Heart right ventricle (tissue), 16 donors: Measurements from ENCODE around the gene LRCH1. TPM values are rescaled to one million over a fixed set of nuclear protein-coding genes. Genes with fewer than 3 reads are reported as not detected.

Source experiments
- ATAC-seq, 8 donors: fragments of 200-7000 bp; cut with Tn5 transposase; one replicate each; pipeline ENCODE4 v1.9.1; 2020; ENCODE audit warnings: mild to moderate bottlenecking in 8 of 8, moderate library complexity in 8 of 8, moderate number of reproducible peaks in 1 of 8
- DNase-seq, 2 donors: peaks; one replicate each; pipeline ENCODE4 v3.0.0-alpha.2; 2020
- H3K27ac ChIP-seq, 10 donors: fragments of 200-600 bp; sonication (generic) in 2 of 10; one replicate each; pipeline versions ENCODE4 v1.5.0 to v1.8.0; 2020 to 2022; ENCODE audit warnings: mild to moderate bottlenecking in 3 of 10
- H3K27me3 ChIP-seq, 7 donors: fragments of 200-600 bp; one replicate each; pipeline ENCODE4 v1.8.0; 2021 to 2022; ENCODE audit warnings: mild to moderate bottlenecking in 2 of 7
- H3K36me3 ChIP-seq, 9 donors: fragments of 200-600 bp; sonication (generic) in 1 of 9; one replicate each; pipeline versions ENCODE4 v1.5.0 to v1.8.0; 2020 to 2022; ENCODE audit warnings: mild to moderate bottlenecking in 2 of 9
- H3K4me1 ChIP-seq, 9 donors: fragments of 200-600 bp; sonication (generic) in 1 of 9; one replicate each; pipeline versions ENCODE4 v1.5.0 to v1.8.0; 2020 to 2022; ENCODE audit warnings: mild to moderate bottlenecking in 4 of 9
- H3K4me3 ChIP-seq, 10 donors: fragments of 200-600 bp; sonication (generic) in 2 of 10; one replicate each; pipeline versions ENCODE4 v1.5.0 to v1.8.0; 2020 to 2022; ENCODE audit warnings: mild to moderate bottlenecking in 7 of 10, moderate library complexity in 2 of 10
- H3K9me3 ChIP-seq, 11 donors: fragments of 200-600 bp in 10 of 11; sonication (generic) in 2 of 11; one replicate each; pipeline versions ENCODE4 v1.5.0 to v1.8.0; 2013 to 2022; ENCODE audit warnings: mild to moderate bottlenecking in 2 of 11, control low read depth in 1 of 11, moderate library complexity in 1 of 11
- CTCF ChIP-seq, 9 donors: fragments of 200-600 bp; sonication (generic) in 2 of 9; IDR thresholded peaks; one replicate each; pipeline versions ENCODE4 v1.5.0 to v1.8.0; 2021 to 2022; ENCODE audit warnings: antibody characterized with exemption in 9 of 9, mild to moderate bottlenecking in 5 of 9, moderate library complexity in 1 of 9
- WGBS, 2 donors: extraction: QIAGEN DNeasy Blood & Tissue Kit; methylation state at CpG; one replicate each; pipeline ENCODE4 v1.1.7; 2013; ENCODE audit warnings: inconsistent platforms in 1 of 2; 5-methylcytosine and 5-hydroxymethylcytosine counted together
- intact Hi-C, 10 donors: fragments of 100-400 bp; cut with DNase I; formaldehyde crosslinking; loops; one replicate each; pipeline versions ENCODE4 v1.11.1 to v1.14.2; 2022
- polyA plus RNA-seq, 2 donors: library from polyadenylated mRNA; stranded (reverse); fragments of 200-250 nt; gene quantifications; one replicate each; pipeline ENCODE4 v1.2.3, GENCODE V29; 2013
- total RNA-seq, 10 donors: library from RNA; stranded (reverse); fragmentation: NEBNext Ultra II Directional in 3 of 10; extraction: Animal tissue kit (Norgen Biotek cat#: 25700) in 3 of 10; gene quantifications; one replicate each; pipeline versions ENCODE4 v1.2.1 to v1.2.4, GENCODE V29; 2021 to 2023
- donor health status: Arrhythmogenic right ventricular cardiomyopathy.
- donor health status: ischemic (EF 13 %, LVEDD 7.1; RV severe dilation, severe dysfunction).
- donor health status: healthy with polysubstance abuse.
- donor health status: DM: no; HTN: yes; CAD: no.
- donor health status: DM: no; HTN: no; CAD: no.
- donor health status: ischemic (EF 25% LVEDD 6.9; RV normal size, moderate dysfunction).
- donor health status: ischemic (EF 25% LVEDD 5.7; RV mildly dilated, moderate dysfunction).
- donor health status: healthy.
- donor health status: DM: yes; HTN: yes; CAD: no.
- donor health status: Ischemic cardiomyopathy.
- donor health status: ischemic (EF 35%, LVEDD 5.7; RV mildly dilated, moderate dysfunction).
- donor health status: nonischemic (EF 11% LVEDD 7.7; RV severe dilation, severe dysfunction).
- donor health status: DM: yes; HTN: yes; CAD: no.
- donor health status: PGD.
- donor health status: ischemic (EF 29% LVEDD 5.4; RV normal size, mild dysfunction).
- donor health status: nonischemic (EF 23%, LVEDD 6.1; RV moderate dilation, normal function).

The LRCH1 gene
- total and polyA plus RNA-seq, 12 donors: 4.1 to 20.3 (median 13.1) TPM

GRCh38 chr13:46622630-46623256 is 69.8 kb downstream of the LRCH1 start:
- Histone ChIP-seq H3K36me3 (no peaks in the 10 kb centered on the region), H3K27me3 (no peaks in the 10 kb centered on the region), H3K4me3 (no peak overlapping the region), H3K27ac (peak overlapping the region in 3 of 10 donors; percentile 17 to 52 (median 40)), H3K9me3 (no peaks in the 10 kb centered on the region), H3K4me1 (peaks cover 5 to 99% (median 55%) of the 10 kb centered on the region in 9 donors)
- ATAC-seq (peak; percentile 60 to 89 (median 76)), DNase-seq (peak in 1 of 2 donors; percentile 63)
- WGBS, 2 donors: 22 to 27% methylated on average over 4 of the region's 4 CpGs
- intact Hi-C loops: no loop called here
- no peak for TF ChIP-seq CTCF (IDR thresholded peaks at IDR 0.05)

- TF ChIP-seq CTCF (IDR thresholded peaks at IDR 0.05): no peak
Measured at GRCh38 chr13:46624353-46624752, 71.4 kb downstream of the LRCH1 start.

GRCh38 chr13:46624821-46625220 is 71.9 kb downstream of the LRCH1 start:
- no peak for ATAC-seq
- WGBS, 2 donors: 86 to 89% methylated on average over 4 of the region's 4 CpGs
- no peaks in the 10 kb centered on the region for H3K36me3 ChIP-seq
- DNase-seq: no peak
- intact Hi-C loops: no loop called here
- H3K4me1 ChIP-seq: peaks cover 5 to 98% (median 56%) of the 10 kb centered on the region in 9 donors
- H3K4me3 ChIP-seq: no peak overlapping the region
- no peaks in the 10 kb centered on the region for H3K27me3 ChIP-seq
- peak overlapping the region in 1 of 10 donors; percentile 9 for H3K27ac ChIP-seq
- H3K9me3 ChIP-seq: no peaks in the 10 kb centered on the region
- TF ChIP-seq CTCF (IDR thresholded peaks at IDR 0.05): no peak

More at GRCh38 chr13:46624353-46624752, 71.4 kb downstream of the LRCH1 start:
- 93 to 96% methylated on average over 3 of the region's 3 CpGs for WGBS, 2 donors
- Histone ChIP-seq H3K36me3 (no peaks in the 10 kb centered on the region), H3K27me3 (no peaks in the 10 kb centered on the region), H3K9me3 (no peaks in the 10 kb centered on the region), H3K4me3 (no peak overlapping the region), H3K4me1 (peaks cover 5 to 98% (median 54%) of the 10 kb centered on the region in 9 donors), H3K27ac (no peak overlapping the region)
- no peak for DNase-seq
- intact Hi-C loops: no loop called here
- ATAC-seq: no peak

- 66 to 82% methylated on average over 4 of the region's 4 CpGs for WGBS, 2 donors
- no peak for TF ChIP-seq CTCF (IDR thresholded peaks at IDR 0.05)
- ATAC-seq (no peak), DNase-seq (no peak)
- H3K36me3 ChIP-seq: no peaks in the 10 kb centered on the region
- no peak overlapping the region for H3K4me3 ChIP-seq
- H3K9me3 ChIP-seq: no peaks in the 10 kb centered on the region
- peak overlapping the region in 1 of 10 donors; percentile 6 for H3K27ac ChIP-seq
- peaks cover 11 to 98% (median 51%) of the 10 kb centered on the region in 9 donors for H3K4me1 ChIP-seq
- H3K27me3 ChIP-seq: no peaks in the 10 kb centered on the region
- intact Hi-C loops: no loop called here
Measured at GRCh38 chr13:46627462-46627861, 74.5 kb downstream of the LRCH1 start.
